Keratinocyte (primary cell): ENCODE measurements around the gene LDLR. TPM values are rescaled to one million over a fixed set of nuclear protein-coding genes. Genes with fewer than 3 reads are reported as not detected.
"Not testable (repeated sequence)": the region's sequence is repeated elsewhere in the genome, so short reads cannot be mapped to it uniquely, and the experiment has no call there.

ENCODE experiments used
- DNase-seq: peaks from one replicate; pipeline ENCODE4 v3.0.0-alpha.2; 2011; ENCODE audit warnings: low read depth, missing footprints, low spot score
- FAIRE-seq: peaks from 2 replicates; lab custom pipeline; 2011; peaks lifted over from hg19 to GRCh38; lab: Jason Lieb, UNC
- H2AFZ ChIP-seq: 2 replicates; pipeline ENCODE4 v1.6.0; 2012; ENCODE audit warnings: low read length, control low read depth, inconsistent platforms; ENCODE audit not compliant: control insufficient read depth
- H3K27ac ChIP-seq: 2 replicates; pipeline ENCODE4 v1.5.1; 2011; ENCODE audit warnings: low read length; ENCODE audit not compliant: control insufficient read depth, insufficient read depth
- H3K27me3 ChIP-seq: 3 replicates; pipeline ENCODE4 v1.6.0; 2011; ENCODE audit warnings: low read length; ENCODE audit not compliant: control insufficient read depth, insufficient read depth; ENCODE audit errors: extremely low read depth
- H3K36me3 ChIP-seq, 2 experiments: 2 replicates in 1 of 2; 3 replicates in 1 of 2; pipeline ENCODE4 v1.5.1; 2011; ENCODE audit warnings: low read length in 2 of 2, mild to moderate bottlenecking in 1 of 2; ENCODE audit not compliant: control insufficient read depth in 2 of 2, insufficient read depth in 2 of 2; ENCODE audit errors: extremely low read depth in 1 of 2
- H3K4me1 ChIP-seq: 3 replicates; pipeline ENCODE4 v1.5.1; 2011; ENCODE audit warnings: low read length; ENCODE audit not compliant: control insufficient read depth, insufficient read depth; ENCODE audit errors: extremely low read depth
- H3K4me2 ChIP-seq: 3 replicates; pipeline ENCODE4 v1.6.0; 2011; ENCODE audit warnings: low read depth, low read length; ENCODE audit not compliant: control insufficient read depth, insufficient read depth; ENCODE audit errors: extremely low read depth
- H3K4me3 ChIP-seq, 3 experiments: fragments of 200-600 bp in 1 of 3; sonication (generic) in 1 of 3; 2 replicates in 2 of 3; 3 replicates in 1 of 3; pipeline ENCODE4 v1.5.1; 2011 to 2016; ENCODE audit warnings: low read length in 3 of 3, mild to moderate bottlenecking in 3 of 3, control low read depth in 2 of 3, inconsistent platforms in 1 of 3, low read depth in 1 of 3, mixed read lengths in 1 of 3, mixed run types in 1 of 3, moderate library complexity in 1 of 3; ENCODE audit not compliant: control insufficient read depth in 2 of 3, insufficient read depth in 2 of 3; ENCODE audit errors: extremely low read depth in 1 of 3
- H3K79me2 ChIP-seq: 2 replicates; pipeline ENCODE4 v1.6.0; 2012; ENCODE audit warnings: low read length; ENCODE audit not compliant: control insufficient read depth, insufficient read depth
- H3K9ac ChIP-seq: 3 replicates; pipeline ENCODE4 v1.6.0; 2011; ENCODE audit warnings: low read length; ENCODE audit not compliant: control insufficient read depth, insufficient read depth; ENCODE audit errors: extremely low read depth
- H3K9me1 ChIP-seq: 3 replicates; pipeline ENCODE4 v1.6.0; 2011; ENCODE audit warnings: low read length; ENCODE audit not compliant: control insufficient read depth, insufficient read depth; ENCODE audit errors: extremely low read depth
- H3K9me3 ChIP-seq: 2 replicates; pipeline ENCODE4 v1.5.1; 2012; ENCODE audit warnings: low read depth, low read length; ENCODE audit not compliant: control insufficient read depth
- H4K20me1 ChIP-seq: 3 replicates; pipeline ENCODE4 v1.6.0; 2011; ENCODE audit warnings: low read length; ENCODE audit not compliant: control insufficient read depth, insufficient read depth; ENCODE audit errors: extremely low read depth
- CTCF ChIP-seq, 3 experiments: IDR thresholded peaks in 1 of 3; conservative IDR thresholded peaks in 1 of 3; optimal IDR thresholded peaks in 1 of 3; 2 replicates in 2 of 3; 3 replicates in 1 of 3; pipeline versions ENCODE3 to v1.5.1; 2011; ENCODE audit warnings: low read length in 3 of 3, mild to moderate bottlenecking in 3 of 3, moderate library complexity in 2 of 3, control low read depth in 1 of 3, inconsistent platforms in 1 of 3; ENCODE audit not compliant: insufficient read depth in 2 of 3; ENCODE audit errors: extremely low read depth in 1 of 3
- EZH2 ChIP-seq: IDR thresholded peaks from one replicate; pipeline ENCODE4 v1.6.1; 2012; ENCODE audit warnings: inconsistent platforms, mild to moderate bottlenecking, low read length, moderate library complexity
- dilution Hi-C: fragments of 300-500 bp; cut with MboI; formaldehyde crosslinking; loops from one replicate; pipeline ENCODE4 v1.7.0; 2020; ENCODE audit warnings: low sequenced_read_pairs; ENCODE audit not compliant: extremely low pct_ligation_motif_present
- polyA plus RNA-seq, 5 experiments: library from polyadenylated mRNA; depleted of rRNA in 3 of 5; stranded (reverse) in 3 of 5; stranded (forward) in 1 of 5; unstranded in 1 of 5; fragments of >200 nt; gene quantifications; 1 replicate in 1 of 5; 2 replicates in 3 of 5; 3 replicates in 1 of 5; pipeline versions ENCODE4 v1.2.1 to v1.2.3, GENCODE V29; 2011 to 2012; ENCODE audit warnings: missing spikeins in 2 of 5, low read depth in 1 of 5, low replicate concordance in 1 of 5

The LDLR gene
- polyA plus RNA-seq, 1 donor (not counting 4 experiments of a cell fraction or from before 2014, with no cell fraction given) = 241 TPM

GRCh38 chr19:11115895-11116446, 26.7 kb downstream of the LDLR start:
- TF ChIP-seq EZH2 (no peak), CTCF (optimal IDR thresholded peaks at IDR 0.05 in 1 of 3, IDR thresholded peaks at IDR 0.05 in 1 of 3, conservative IDR thresholded peaks at IDR 0.05 in 1 of 3; ENCODE audit: extremely low read depth in 1 of 3, insufficient read depth in 2 of 3, low read length in 3 of 3) (no peak)
- peaks cover 55% of the 10 kb centered on the region for H4K20me1 ChIP-seq
- H3K9me1 ChIP-seq = peaks cover 4% of the 10 kb centered on the region
- dilution Hi-C loops = no loop called here
- H3K79me2 ChIP-seq = peaks cover 50% of the 10 kb centered on the region
- H3K9me3 ChIP-seq = no peaks in the 10 kb centered on the region
- H3K4me2 ChIP-seq = no peak overlapping the region
- FAIRE-seq (no peak), DNase-seq (no peak)
- no peaks in the 10 kb centered on the region for H3K27me3 ChIP-seq
- H2AFZ ChIP-seq = no peak overlapping the region
- no peak overlapping the region for H3K9ac ChIP-seq
- no peaks in the 10 kb centered on the region for H3K4me1 ChIP-seq
- no peak overlapping the region for H3K4me3 ChIP-seq
- H3K27ac ChIP-seq = no peak overlapping the region
- H3K36me3 ChIP-seq = peaks cover 53 to 66% of the 10 kb centered on the region in 2 experiments

GRCh38 chr19:11116507-11116906, 27.2 kb downstream of the LDLR start:
- dilution Hi-C loops = no loop called here
- Histone ChIP-seq H3K27ac (no peak overlapping the region), H3K9ac (no peak overlapping the region), H3K4me3 (no peak overlapping the region), H3K79me2 (peaks cover 45% of the 10 kb centered on the region), H3K4me1 (no peaks in the 10 kb centered on the region), H3K9me1 (peaks cover 4% of the 10 kb centered on the region), H3K27me3 (no peaks in the 10 kb centered on the region), H2AFZ (no peak overlapping the region), H3K36me3 (peaks cover 49 to 64% of the 10 kb centered on the region in 2 experiments), H3K4me2 (no peak overlapping the region), H3K9me3 (no peaks in the 10 kb centered on the region), H4K20me1 (peaks cover 51% of the 10 kb centered on the region)
- FAIRE-seq (no peak), DNase-seq (no peak)
- TF ChIP-seq CTCF (optimal IDR thresholded peaks at IDR 0.05 in 1 of 3, IDR thresholded peaks at IDR 0.05 in 1 of 3, conservative IDR thresholded peaks at IDR 0.05 in 1 of 3; ENCODE audit: extremely low read depth in 1 of 3, insufficient read depth in 2 of 3, low read length in 3 of 3) = no peak
- no peak for TF ChIP-seq EZH2

- H3K36me3 ChIP-seq = peaks cover 39 to 56% of the 10 kb centered on the region in 2 experiments
- H2AFZ ChIP-seq, H3K4me2 ChIP-seq, H3K9me3 ChIP-seq, H3K9ac ChIP-seq, H3K27me3 ChIP-seq, DNase-seq, FAIRE-seq, H3K4me3 ChIP-seq, H3K9me1 ChIP-seq, H3K27ac ChIP-seq, dilution Hi-C loops, H3K4me1 ChIP-seq: not testable (repeated sequence)
- H4K20me1 ChIP-seq = peaks cover 54% of the 10 kb centered on the region
- peaks cover 26% of the 10 kb centered on the region for H3K79me2 ChIP-seq
Measured at GRCh38 chr19:11121963-11122362, 32.7 kb downstream of the LDLR start.
